NCI-H345 treated with DMSO at 0.1 percent for 48 hours (cell line): ENCODE data around the gene SEC23A.
"Not testable (repeated sequence)": the region's sequence is repeated elsewhere in the genome, so short reads cannot be mapped to it uniquely, and the experiment has no call there.

Experiments
- DNase-seq: peaks from one replicate; lab custom pipeline; 2025; ENCODE audit not compliant: unreplicated experiment; lab: John Stamatoyannopoulos, UW

SEC23A gene

DNA sequence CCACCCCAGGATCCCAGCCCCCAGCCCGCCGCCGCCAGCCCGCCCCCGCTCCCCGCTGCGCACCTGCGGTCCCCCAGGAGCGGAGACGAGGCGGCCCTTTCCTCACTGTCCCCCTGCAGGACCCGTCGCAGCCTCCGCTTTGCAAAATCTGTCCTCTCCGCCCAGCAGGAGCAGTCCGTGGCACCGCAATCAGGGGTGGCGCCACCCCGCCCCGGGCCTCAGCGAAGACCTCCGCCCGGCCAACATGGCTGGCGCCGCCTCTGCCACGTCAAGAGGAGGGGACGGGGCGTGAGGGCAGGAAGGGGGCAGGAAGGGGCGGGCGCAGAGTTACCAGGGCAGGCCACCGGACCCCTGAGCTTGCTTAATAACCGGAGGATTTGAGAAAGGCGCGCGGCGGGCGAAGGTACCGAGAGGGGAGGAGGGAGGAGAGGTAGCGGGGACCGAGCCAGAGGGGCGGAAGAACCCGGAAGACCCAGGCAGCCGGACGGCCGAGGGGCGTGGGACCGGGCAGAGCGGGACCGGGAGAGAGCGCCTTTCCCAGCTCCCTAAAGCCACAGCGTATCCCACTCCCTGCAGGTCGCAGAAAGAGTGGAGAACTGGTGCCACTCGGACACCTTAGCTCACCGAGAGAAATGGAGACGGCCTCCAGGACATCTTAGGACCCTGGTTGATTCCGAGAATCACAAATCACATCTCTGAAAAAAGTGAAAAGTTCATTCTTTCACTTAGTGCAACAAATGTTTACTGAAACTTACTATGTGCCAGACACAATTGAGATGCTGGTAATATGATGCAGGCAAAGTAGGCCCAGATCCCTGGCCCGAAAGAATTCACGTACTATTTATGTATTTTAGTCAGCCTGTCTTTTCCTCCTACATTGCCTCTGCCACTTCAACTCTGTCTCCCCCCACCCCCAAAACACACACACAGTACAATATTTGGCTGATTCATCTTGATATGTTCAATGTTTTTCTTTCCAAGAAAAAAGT is at the start of gene SEC23A:
Gene SEC23A (minus strand): TSS at position 267 of the 989 bp plus-strand sequence. CDS start 7,117 bp downstream, outside the sequence.
- DNase-seq, result peak; percentile 70

- no peak for DNase-seq
Observed at GRCh38 chr14:39145266-39145966, 42.4 kb upstream of the SEC23A start.

DNA sequence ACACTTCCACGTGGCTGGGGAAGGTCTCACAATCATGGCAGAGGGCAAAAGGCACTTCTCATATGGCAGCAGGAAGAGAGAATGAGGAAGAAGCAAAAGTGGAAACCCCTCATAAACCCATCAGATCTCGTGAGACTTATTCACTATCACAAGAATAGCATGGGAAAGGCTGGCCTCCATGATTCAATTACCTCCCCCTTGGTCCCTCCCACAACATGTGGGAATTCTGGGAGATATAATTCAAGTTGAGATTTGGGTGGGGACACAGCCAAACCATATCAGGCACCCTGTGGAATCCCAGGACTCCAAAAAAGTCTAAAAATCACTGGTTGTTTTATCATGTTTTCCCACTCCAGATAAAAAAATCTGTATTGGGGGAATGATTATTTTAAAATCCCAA is 40.2 kb upstream of the SEC23A start:
- not testable (repeated sequence) for DNase-seq

DNA sequence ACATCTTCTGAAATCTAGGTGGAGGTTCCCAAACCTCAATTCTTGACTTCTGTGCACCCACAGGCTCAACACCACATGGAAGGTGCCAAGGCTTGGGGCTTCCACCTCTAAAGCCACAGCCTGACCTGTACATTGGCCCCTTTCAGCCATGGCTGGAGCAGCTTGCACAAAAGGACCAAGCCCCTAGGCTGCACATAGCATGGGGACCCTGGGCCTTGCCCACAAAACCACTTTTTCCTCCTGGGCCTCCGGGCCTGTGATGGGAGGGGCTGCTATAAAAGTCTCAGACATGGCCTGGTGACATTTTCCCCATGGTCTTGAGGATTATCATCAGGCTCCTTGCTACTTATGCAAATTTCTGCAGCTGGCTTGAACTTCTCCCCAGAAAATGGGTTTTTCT is 38.6 kb upstream of the SEC23A start:
- DNase-seq, result not testable (repeated sequence)

DNA sequence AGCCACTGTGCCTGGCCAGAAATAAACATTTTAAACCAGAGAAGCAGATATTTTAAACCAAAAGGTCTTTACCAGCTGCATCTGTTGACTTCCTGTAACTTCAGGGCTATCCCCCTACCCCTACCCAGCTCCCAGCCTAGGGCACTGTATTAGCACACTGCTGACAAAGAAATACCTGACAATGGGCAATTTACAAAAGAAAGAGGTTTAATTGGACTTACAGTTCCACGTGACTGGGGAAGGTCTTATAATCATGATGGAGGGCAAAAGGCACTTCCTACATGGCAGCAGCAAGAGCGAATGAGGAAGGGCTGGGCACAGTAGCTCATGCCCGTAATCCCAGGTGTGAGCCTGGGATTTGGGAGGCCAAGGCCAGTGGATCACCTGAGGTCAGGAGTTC is 37.1 kb upstream of the SEC23A start:
- no peak for DNase-seq

GRCh38 chr14:39138440-39138839 is 35.4 kb upstream of the SEC23A start:
- DNase-seq, result no peak

GRCh38 chr14:39137835-39138234 is 34.8 kb upstream of the SEC23A start:
- DNase-seq, result not testable (repeated sequence)

- DNase-seq, result no peak
Observed at GRCh38 chr14:39122330-39123138, 19.5 kb upstream of the SEC23A start.

GRCh38 chr14:39114073-39114838 is 11.2 kb upstream of the SEC23A start, which contains the start of gene GEMIN2:
Gene GEMIN2 (plus strand): TSS chr14:39114323. CDS start chr14:39114339, 16 bp downstream.
- peak; percentile 94 for DNase-seq

DNA sequence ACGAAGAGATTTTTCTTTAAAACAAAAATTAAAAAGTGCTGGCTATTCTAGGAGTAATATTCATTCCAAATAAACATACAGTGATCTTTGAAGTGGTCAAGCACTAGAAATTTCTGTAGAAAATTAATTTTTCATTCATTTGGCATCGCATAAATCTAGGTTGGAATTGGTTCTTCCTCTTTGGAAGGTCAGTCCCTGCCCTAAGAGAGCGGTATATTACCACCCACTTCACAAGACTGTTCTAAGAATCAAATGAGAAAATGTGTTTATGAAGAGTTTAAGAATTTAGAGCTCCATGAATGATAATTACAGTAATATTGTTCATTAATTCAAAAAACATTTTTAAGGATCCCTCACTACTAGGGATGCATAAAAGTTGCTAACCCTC is 10.6 kb upstream of the SEC23A start:
- DNase-seq, result peak; percentile 56

DNA sequence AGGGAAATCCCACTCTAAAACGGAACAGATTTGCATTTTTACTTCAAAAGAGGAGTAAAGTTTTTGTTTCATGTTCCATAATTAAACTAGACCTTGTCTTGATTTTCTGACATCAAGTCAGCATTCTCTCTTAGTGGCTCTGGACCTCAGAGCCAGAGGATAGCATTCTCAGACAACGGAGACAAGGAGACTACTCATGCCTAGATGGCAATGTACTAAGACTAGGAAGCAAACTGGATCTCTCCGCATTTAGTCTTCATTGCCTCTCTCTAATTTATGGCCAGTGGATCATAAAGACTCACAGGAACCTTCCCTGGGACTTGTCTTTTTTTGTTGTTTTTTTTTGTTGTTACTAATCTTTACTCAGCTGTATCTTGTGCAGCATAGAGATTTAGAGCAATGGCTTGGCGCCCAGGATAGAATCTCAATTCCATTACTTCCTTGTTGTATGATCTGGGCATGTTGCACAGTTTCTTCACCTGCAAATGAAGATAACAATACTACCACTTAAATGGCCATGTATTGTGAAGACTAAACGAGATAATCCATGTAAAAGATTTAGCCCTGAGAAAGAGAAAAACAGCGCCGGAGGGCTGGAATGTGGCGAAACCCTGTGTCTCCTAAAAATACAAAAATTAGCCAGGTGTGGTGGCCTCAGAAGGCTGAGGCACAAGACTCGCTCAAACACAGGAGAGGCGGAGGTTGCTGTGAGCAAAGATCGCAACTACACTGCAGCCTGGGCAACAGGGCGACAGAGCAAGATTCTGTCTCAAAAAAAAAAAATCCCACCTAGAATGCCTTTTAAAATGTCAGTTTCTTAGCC is 7.1 kb upstream of the SEC23A start:
- no peak for DNase-seq

- no peak for DNase-seq
Observed at GRCh38 chr14:39108791-39109190, 5.8 kb upstream of the SEC23A start.

DNA sequence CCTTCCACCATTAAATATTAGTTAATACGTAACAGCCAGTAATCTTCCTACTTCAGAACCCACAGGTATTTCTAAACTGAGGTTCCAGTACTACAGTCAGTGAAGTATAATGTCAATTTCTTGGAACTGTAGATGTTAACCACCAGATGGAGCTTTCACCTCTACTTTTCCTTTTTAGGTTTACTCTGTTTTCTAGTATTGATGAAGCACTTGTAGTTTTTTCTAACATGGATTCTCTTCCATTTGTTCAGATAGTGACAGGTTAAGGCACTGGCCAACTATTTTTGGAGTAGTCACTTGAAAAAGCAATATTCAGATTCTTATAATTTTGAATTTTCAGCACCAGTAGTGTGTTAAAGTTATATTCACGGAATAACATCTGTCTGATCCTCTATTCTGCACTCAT is 4.6 kb upstream of the SEC23A start:
- DNase-seq, result peak; percentile 10

DNA sequence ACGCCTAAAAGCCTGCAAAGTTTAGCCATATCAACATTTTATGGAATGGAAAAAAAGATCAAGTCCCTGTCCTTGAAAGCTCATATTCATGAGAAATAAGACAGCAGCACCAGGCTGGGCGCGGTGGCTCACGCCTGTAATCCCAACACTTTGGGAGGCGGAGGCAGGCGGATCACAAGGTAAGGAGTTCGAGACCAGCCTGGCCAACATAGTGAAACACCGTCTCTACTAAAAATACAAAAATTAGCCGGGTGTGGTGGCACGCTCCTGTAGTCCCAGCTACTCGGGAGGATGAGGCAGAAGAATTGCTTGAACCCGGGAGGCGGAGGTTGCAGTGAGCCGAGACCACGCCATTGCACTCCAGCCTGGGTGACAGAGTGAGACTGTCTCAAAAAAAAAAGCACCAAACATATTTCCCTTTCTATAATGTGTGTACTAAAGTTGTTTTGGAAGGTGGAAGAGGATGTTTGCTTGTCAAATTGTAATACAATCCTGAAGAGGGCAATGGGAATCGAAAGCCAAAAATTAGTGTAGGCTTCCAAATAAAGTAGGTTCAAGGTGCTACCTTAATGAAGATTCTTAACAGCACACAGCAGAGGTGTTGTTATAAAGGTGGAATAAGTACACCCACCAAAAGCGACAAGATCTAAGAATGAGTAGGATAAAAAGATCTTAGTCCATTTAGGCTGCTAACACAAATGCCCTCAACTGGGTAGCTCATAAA is 1.2 kb upstream of the SEC23A start:
- not testable (repeated sequence) for DNase-seq

- no peak for DNase-seq
Observed at GRCh38 chr14:39102265-39102968, 618 bp downstream of the SEC23A start.

GRCh38 chr14:39099748-39100147 is 3.3 kb downstream of the SEC23A start:
- DNase-seq, result no peak

- DNase-seq, result not testable (repeated sequence)
Observed at GRCh38 chr14:39099215-39099614, 3.8 kb downstream of the SEC23A start.

DNA sequence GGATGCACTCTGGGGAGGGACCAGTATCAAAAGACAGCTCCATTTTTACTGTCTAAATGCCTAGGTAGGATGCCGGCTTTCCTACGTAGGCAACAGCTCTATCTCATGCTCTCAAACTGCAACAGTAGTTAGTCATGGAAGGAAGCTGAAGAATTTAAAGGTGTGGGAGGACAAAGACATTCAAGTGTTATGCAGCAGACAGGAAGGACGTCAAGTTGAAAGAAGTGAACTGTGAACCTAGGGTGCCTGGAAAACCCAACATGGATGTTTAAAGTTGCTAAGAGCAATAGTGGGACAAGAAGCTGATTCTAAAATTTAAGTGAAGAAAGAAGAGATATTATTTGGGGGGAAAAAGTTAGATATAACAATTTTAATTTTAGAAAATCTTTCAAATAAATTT is 5.9 kb downstream of the SEC23A start:
- no peak for DNase-seq
